Tongue (tissue), 2 donors: ENCODE measurements around the gene SLC25A43. TPM values are rescaled to one million over a fixed set of nuclear protein-coding genes. Genes with fewer than 3 reads are reported as not detected.
A peak's percentile ranks its signal among the peaks of the same experiment; 100 is the strongest.
"Not testable (repeated sequence)": the region's sequence is repeated elsewhere in the genome, so short reads cannot be mapped to it uniquely, and the experiment has no call there.

Source experiments
- DNase-seq: peaks from one replicate; pipeline ENCODE4 v3.0.0-alpha.2; 2015
- total RNA-seq: library from RNA; depleted of rRNA; stranded (reverse); fragments of >200 nt; gene quantifications from one replicate; pipeline ENCODE4 v1.2.3, GENCODE V29; 2014

SLC25A43 gene
- total RNA-seq, 1 donor from 2014 or later: 6.1 TPM

GRCh38 chrX:119410027-119410819 is 11.1 kb downstream of the SLC25A43 start:
- DNase-seq: no peak

GRCh38 chrX:119410854-119411253 is 11.7 kb downstream of the SLC25A43 start:
- DNase-seq: no peak

- DNase-seq: no peak
Observed at GRCh38 chrX:119411959-119412358, 12.8 kb downstream of the SLC25A43 start.

GRCh38 chrX:119417376-119417775 is 18.2 kb downstream of the SLC25A43 start:
- no peak for DNase-seq

- DNase-seq: no peak
Observed at GRCh38 chrX:119417842-119418241, 18.7 kb downstream of the SLC25A43 start.

GRCh38 chrX:119419146-119419545 is 20.0 kb downstream of the SLC25A43 start:
- DNase-seq: no peak

GRCh38 chrX:119419898-119420297 is 20.8 kb downstream of the SLC25A43 start:
- DNase-seq: no peak

- no peak for DNase-seq
Observed at GRCh38 chrX:119421016-119421705, 22.0 kb downstream of the SLC25A43 start.

- DNase-seq: no peak
Observed at GRCh38 chrX:119423631-119424030, 24.5 kb downstream of the SLC25A43 start.

- no peak for DNase-seq
Observed at GRCh38 chrX:119424999-119425398, 25.9 kb downstream of the SLC25A43 start.

GRCh38 chrX:119427024-119427794 is 28.1 kb downstream of the SLC25A43 start:
- no peak for DNase-seq

- DNase-seq: no peak
Observed at GRCh38 chrX:119427795-119428185, 28.7 kb downstream of the SLC25A43 start.

GRCh38 chrX:119429471-119429870 is 30.3 kb downstream of the SLC25A43 start:
- no peak for DNase-seq

- DNase-seq: not testable (repeated sequence)
Observed at GRCh38 chrX:119441295-119441694, 42.2 kb downstream of the SLC25A43 start.

- no peak for DNase-seq
Observed at GRCh38 chrX:119442286-119442685, 43.1 kb downstream of the SLC25A43 start.

- DNase-seq: no peak
Observed at GRCh38 chrX:119453202-119453601, 54.1 kb downstream of the SLC25A43 start.

GRCh38 chrX:119455264-119455663 is 56.1 kb downstream of the SLC25A43 start:
- no peak for DNase-seq

GRCh38 chrX:119459181-119459580 is 60.0 kb downstream of the SLC25A43 start:
- no peak for DNase-seq

- no peak for DNase-seq
Observed at GRCh38 chrX:119465555-119465954, 66.4 kb downstream of the SLC25A43 start.

- no peak for DNase-seq
Observed at GRCh38 chrX:119466970-119467369, 67.8 kb downstream of the SLC25A43 start.

- DNase-seq: no peak
Observed at GRCh38 chrX:119467433-119467832, 68.3 kb downstream of the SLC25A43 start.

- DNase-seq: peak; percentile 89
Observed at GRCh38 chrX:119467842-119468550, 68.9 kb downstream of the SLC25A43 start, which contains the start of gene SLC25A5. Gene SLC25A5, plus strand, starts transcription at chrX:119468444. Its CDS starts 72 bp downstream, at chrX:119468516.
